Stimulated activated CD8-positive, alpha-beta memory T cell treated with anti-CD3 and anti-CD28 coated beads, Interleukin-7, amount 100 ng/mL, for 24 hours (primary cell): Measurements from ENCODE around the gene IL26.
"Not testable (repeated sequence)": the region's sequence is repeated elsewhere in the genome, so short reads cannot be mapped to it uniquely, and the experiment has no call there.

Experiments
- DNase-seq: peaks from one replicate; pipeline ENCODE4 v3.0.0-alpha.2; 2020; ENCODE audit warnings: low read depth

IL26 gene

DNA sequence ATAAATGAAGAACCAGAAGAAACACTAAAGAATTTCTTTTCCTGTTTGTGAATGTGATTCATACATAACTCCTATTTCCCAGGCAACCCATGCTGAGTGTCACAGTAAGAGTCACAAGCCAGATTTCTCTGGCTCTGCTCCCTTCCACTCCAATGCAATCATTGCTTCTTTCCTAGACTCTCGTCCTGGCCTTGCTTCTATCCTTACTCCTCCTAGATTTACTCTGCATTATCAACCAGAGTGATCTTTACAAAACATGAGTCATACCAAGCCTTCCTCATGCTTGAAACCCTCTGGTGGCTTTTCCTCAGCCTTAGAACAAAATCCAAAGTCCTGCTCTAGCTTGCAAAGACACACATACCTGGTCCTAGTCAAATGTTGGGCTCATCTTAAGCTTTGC, 14.5 kb upstream of the IL26 start:
- DNase-seq = no peak

DNA sequence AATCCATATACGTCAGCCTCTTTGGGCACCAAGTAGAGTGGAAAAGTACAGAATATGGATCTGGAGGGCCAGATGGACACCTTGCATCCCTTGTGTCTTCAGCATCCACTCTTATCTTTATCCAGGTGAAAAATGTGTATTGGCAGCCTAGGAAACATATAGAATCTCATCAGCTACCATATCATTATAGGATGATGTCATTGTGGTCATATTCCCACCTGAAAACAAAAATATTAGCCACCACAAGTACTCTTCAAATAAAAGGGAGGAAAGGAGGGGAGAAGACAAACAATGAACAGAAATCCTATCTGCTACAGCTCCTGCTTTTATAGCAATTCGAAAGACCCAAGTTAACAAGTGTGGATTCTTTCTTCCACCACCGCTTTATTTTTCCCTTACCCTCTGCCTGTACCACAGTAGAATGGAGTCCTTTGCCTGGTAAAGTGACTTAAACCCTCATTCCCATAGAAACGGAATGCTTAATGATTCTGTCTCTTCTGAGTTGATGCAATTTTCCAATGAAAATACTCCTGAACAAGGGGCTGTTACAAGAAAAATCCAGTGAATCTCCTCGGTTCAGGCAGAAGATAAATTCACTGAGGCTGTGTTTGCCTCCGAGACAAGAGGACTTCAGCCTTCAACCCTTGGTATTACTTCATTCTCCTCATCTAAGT, 13.8 kb upstream of the IL26 start:
- DNase-seq = no peak

DNA sequence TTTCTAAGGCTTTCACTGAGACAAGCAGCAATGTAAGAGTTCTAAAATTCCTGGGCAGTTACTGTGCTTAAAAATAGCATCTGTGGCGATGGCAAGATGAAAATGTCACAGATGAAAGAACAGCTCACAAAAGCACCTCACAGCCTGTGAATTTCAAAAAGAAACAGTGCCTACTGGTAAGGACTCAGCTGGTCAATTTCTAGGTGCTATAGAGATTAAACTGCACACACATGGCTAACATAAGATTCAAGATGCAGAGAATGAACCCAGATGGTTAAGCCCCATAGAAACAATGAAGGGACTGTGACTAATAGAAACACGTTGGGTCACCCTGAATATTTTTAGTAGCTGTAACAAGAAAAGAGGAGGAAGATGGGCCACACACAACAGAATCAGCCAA, 12.0 kb upstream of the IL26 start:
- DNase-seq = no peak

DNA sequence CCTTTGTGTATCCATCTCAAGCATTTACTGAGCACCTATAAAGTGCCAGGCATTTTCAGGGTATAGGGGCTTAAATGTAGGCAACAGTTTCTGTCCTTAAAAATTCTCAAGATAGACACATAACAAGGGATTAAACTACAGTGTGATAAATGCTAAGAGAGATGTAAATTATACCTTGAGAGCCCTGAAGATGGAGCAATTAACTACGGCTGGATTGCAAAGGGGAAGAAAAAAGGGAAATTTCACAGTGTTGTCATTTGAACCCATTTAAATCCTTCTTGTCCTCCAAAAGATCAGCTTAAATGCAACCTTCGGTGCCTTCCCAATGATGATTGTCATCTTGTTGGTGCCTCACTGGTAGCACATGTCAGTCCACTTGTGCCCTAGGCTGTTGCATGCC, 11.5 kb upstream of the IL26 start:
- DNase-seq = no peak

DNA sequence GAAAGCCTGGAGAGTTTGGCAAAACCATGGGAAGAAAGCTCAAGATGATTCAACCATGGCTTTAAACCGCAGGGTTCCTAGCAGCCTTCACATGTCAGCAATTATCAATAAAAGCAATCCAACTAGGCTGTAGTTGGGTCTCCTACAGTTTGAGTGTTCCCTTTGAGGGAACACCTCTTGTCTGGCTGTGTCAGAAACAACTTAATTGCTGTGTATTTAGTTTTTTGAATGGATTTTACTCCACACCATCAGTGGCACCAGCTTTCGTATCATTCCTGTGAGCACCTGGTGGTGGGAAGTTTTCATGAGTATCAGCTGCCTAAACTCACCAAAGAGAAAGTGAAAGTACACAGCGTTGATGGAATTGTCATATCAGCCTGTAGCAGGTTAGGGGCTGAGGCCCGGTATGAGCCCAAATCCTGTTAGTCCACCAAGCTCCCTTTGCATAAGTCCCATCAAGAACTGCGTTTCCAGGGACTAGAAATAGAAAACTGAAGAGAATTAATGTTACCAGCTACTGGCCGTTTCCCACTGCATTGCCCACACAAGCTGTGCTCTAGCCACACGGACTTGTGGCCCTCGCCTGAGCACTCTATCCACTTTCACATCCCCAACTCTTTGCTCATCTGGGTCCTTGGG, 10.9 kb upstream of the IL26 start:
- no peak for DNase-seq

DNA sequence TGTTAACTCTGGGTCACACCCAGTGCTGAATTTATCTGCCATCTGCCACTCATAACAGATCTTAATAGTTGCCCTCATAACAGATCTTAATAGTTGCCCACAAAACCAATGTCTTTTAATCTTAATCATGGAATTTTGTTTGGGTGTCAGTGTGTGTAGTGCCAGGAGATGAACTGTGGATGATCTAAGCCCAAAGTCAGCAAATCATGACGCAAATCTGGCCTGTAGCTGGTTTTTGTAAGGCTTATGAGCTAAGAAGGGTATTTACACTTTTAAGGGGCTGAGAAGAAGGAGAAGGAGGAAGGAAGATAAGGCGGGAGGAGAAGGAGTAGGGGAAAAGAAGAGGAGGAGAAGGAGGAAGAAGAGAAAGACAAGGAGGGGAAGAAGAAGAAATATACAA, 10.0 kb upstream of the IL26 start:
- DNase-seq = no peak

DNA sequence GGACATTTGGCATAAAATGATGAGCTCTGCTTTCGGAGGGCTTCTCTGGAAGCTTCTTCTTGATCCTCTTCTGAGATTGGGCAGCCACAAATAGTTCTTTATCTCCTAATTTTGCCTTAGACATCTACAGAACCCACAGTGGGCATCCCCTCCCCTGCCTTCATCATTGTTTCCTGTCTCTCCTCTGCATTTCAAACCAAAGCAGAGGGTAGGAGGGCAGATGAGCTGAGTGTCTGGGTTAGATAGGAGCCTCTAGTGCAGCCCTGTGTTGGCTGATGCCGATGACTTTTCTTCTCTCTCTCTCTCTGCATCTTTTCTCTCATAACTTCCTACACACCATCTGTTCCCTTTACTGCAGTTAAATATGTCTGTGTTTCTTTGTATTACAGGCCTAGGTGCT, 8.5 kb upstream of the IL26 start:
- no peak for DNase-seq

DNA sequence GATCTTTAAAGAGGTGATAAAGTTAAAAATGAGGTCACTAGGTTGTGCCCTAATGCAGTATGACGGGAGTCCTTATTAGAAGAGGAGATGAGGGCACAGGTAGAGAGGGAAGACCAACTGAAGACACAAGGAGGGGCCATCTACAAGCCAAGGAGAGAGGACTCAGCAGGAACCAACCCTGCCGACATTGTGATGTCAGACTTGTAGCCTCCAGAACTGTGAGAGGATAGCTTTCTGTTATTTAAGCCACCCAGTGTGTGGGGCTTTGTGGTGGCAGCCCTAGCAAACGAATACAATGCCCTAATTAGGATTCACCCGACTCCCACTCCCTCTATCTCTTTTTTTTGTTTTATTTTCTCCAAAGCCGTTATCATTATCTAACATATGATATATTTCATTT, 7.9 kb upstream of the IL26 start:
- no peak for DNase-seq

DNA sequence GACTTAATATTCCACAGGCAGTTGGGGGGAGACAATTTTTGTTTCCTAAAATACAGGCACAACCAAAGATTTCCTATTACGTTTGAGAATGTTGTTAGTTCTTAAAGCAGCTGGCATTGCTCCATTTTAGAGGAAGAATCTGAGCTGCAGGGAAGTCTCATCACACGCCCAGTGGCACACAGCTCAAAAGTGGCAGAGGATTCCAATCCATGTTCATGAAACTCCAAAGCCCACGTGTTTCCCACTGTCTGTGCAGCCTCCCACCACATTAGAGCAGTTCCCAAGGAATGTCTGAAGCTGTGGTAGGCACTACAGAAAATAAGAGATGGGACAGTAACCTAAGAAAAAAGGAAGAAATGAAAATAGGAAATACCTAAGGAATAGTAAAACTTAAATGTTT, 6.1 kb upstream of the IL26 start:
- DNase-seq = no peak

DNA sequence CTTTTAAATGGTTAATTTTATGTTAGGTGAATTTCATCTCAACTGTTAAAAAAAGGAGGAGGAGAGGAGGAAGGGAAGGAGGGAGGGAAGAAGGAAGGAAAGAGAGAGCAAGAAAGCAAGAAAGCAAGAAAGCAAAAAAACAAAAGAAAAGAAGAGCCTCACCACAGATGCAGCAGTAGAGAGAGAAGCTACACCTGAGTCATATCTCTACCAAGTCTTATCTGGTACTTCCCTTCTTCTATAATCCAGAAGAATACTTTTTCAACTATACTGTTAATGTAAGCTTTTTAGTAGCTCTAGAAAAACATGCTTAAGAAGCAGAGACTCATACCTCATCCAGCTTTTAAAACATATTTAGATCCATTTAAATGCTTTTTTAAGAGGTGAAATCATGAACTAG, 5.6 kb upstream of the IL26 start:
- no peak for DNase-seq

DNA sequence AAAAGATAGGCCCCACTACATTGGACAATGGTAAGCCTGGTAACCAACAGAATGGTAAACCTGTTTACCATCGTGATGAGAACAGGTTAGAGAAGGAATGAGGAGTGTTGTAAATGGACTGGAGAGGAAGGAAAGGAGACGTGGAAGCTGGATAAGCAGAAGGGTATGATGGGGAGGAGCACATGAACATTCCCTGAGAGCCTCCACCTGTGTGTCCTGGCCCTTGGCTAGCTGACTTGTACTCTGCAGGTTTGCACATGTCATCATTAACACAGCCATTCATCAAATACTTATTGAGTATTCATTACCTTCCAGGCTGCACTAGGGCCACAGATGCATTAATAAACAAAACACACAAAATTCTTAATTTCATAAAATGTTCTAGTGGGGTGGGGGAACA, 4.3 kb upstream of the IL26 start:
- DNase-seq = no peak

DNA sequence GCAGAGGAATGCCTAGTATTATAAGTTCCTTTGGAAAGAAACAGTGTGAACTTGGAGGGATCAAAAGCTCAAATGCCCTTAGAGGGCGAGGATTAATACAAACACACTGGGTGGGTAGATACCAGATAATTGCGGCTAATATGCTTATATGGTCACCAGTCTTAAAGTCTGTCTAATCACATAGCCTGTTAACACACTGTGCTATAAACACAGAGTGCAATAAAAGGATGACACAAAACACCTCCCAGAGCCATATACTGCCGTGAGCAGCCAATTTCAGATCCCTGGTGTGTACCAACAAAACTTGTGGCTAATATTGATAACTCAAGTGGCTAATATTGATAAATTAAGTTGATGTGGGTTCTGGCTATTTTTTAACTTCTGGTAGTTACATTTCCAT, 1.7 kb upstream of the IL26 start:
- DNase-seq = no peak

DNA sequence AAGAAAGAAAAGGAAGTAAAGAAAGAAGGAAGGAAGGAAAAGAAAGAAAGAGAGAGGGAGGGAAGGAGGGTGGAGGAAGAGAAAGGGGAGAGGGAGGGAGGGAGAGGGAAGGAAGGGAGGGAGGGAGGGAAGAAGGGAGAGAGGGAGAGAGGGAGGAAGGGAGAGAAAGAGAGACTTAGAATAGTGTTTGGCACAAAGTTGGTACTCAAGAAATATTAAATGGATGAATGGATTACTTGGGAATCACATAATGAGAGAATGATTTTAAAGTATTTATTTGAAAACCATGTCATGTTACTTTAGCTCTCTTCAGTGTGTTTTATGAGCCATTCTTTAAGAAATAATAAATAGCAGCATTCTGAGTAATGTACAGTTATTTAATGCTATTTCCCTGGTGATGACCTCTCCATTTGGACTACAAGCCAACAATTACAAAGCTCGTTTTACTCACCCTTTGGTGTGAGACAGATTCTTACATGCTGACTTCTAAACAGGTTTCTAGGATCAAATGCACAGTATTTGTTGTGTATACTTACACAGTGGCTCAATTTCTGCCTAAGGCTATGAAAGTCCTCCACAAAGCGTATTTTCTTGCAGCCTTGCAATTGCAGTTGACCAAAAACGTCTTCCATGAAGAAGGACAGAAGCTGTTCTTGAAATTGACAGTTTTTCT, 861 bp downstream of the IL26 start:
- no peak for DNase-seq

DNA sequence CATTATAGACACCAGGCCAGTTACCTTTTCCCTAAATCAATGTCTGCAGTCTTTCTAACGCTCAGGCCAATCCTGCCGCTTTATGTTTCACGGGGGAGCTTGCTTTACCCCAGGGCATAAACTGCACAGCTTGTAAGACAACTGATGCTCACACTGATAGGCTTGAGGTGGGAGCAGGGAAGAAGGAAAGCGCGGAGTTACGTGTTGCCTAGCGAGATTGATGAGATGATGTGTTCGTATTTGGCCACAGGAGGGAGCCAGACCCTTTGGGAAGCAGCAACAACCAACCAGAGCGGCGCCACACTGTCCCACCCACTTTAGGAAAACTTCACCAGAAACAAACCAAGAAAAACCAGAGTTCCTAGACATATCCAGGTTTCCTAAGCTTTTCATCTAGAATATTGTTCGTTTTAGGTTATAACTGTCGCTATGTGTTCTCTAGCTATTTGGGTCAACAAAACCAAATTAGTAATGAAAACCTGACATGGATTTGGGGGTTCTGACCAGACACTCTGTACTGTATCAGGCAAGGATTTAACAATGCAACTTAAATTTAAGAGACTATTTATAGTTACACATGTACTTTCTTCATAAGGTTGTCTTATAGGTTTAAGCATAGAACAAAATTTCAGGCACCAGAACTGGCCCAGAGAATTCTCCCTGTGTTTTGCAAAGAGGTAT, 2.4 kb downstream of the IL26 start:
- peak; percentile 35 for DNase-seq

DNA sequence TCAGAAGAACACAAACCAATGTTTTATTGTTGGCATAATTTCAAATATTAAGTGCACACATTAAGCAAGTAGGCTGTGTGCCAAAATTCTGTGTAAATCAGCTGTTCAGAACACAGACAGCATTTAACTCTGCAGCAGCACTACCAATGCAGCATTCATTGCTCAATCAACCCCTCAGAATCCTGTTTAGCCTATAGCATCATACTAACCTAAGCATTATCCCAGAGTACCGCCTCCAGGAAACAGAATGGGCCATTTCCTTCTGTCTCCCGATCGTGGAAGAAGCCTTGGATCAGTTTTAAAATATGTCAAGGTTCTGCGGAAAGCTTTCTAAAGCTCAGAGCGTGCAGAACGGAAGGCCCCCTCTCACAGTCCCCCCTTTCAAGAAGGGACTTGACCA, 3.3 kb downstream of the IL26 start:
- no peak for DNase-seq

DNA sequence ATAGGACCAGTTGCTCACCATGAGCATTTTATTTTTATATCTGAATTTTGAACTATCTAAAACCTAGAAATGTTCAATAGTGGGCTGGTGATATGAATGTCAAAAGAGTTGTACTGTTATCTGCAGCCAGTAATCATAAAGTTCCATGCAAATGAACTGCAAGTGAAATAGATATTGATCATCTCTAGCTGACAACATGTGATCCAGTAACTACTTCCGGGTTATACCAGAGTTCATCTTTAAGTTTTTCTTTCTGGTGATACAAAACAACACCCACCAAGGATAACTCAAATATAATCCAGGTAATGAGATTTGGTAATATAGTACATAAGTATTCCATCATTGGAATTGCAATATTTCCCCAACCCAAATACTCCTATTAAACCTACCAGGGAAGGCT, 4.1 kb downstream of the IL26 start:
- no peak for DNase-seq

DNA sequence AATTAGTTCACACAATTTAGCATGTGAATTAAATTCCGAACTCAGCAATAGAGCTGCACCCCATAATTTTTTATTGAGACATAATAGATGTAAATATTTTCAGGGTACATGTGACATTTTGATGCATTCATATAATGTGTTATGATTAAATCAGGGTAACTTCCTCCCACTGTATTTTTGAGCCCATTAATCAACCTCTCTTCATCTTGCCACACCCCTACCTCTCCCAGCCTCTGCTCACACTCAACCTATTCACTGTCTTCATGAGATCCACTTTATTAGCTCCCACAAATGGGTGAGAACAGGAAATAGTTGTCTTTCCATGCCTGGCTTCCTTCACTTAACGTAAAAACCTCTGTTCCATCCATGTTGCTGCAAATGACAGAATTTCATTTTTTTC, 14.7 kb downstream of the IL26 start:
- DNase-seq = no peak

DNA sequence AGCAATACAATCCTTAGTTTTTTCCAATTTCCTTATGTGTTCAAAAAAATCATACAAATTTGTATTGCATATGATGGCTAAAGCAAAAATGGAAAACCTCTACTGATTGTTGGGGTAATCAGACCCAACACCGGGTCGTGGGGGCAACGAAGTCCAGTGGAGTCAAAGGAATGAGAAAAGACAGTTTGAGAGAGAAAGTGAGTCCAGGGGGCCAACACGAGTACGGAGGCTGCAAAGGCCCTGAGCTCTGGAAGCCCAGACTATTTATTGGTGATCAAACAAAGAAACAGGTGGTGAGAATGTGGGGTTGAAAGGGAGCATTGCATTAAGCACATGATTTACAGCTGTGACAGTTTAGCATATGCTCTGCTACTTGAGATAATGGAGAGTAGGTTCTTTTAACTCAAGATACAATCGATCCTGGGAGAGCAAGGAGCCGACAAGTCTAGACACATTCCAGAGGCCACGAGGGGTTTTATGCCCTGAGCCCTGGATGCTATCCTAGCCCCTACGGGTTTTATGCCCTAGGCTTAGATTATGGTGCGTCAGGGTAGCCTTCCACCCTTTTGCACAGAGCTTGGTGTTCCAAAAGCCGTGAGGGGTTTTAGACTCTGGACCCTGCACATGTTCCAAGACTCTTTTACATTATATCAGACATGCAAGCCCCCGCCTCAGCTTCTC, 16.4 kb downstream of the IL26 start:
- DNase-seq = not testable (repeated sequence)

DNA sequence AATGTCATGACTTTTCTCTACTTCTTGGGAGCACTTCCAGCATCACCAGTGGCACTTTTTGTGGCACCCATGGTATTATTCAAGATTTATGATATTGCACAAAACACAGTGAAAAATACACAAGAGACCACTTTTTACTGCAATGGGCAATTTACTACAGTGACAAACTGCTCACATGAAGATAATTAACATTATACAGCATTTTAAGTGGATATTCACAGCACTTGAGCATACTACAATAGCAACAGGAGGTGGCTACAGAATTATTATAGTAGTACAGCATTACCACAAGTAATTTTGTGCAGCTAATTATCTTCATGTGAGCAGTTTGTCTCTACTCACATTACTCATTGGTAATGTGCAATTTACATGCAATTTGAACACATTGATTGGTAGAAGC, 18.3 kb downstream of the IL26 start:
- DNase-seq = no peak

DNA sequence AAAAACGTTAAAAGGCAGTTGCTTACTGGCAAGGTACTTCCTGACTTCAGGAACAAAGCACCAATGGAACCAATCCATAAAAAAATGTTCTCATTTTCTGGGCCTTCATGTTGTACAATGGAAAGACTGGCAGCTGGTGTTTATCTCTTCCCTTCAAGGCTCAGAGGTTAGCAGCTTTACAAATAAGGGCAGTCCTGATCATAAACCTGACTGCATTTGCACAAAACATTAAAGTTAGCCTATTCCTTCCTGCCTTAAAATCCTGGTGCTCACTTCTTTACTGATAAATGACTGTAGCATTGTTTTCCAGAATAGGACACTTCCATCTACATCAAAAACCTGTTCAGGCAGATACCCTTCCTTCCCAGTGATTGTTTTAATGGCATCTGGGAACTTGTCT, 19.2 kb downstream of the IL26 start:
- DNase-seq = no peak

DNA sequence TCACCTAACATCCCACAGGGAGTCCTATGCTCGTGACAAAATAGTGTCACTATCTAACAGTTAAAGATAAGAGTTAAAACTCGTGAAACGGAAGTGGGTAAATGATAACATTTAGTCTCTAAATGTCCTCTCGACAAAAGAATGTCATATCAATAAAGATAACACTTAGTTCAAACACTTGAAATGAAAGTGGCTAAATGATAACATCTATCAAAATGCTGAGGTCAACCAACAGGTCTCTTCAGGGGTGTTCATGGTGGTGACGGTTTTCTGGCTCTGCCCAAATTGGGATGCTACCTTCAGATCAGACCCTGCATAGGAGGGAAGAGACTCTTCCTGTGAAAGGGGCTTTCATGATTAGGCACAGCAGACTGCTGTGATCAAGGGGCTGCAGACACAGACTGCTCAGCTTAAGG, 22.1 kb downstream of the IL26 start:
- DNase-seq = no peak

DNA sequence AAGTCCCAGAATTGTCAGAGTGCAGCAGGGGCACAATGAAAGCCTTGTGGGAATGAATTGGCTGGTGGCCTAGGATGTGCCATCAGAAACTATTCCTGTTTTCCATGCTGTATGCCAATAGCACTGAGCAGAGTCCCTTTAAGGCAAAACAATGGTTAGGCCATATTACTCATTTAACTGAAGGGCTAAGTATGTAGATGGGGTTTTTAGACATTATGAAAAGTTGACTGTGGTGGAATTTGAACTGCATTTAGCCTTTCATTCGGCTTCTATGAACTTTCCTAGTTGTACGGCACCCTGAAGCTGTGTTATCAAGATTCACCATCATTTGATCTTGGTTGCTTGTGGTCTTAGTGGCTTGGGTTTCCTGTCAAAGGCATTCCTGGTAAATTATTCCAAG, 24.8 kb downstream of the IL26 start:
- DNase-seq = no peak

DNA sequence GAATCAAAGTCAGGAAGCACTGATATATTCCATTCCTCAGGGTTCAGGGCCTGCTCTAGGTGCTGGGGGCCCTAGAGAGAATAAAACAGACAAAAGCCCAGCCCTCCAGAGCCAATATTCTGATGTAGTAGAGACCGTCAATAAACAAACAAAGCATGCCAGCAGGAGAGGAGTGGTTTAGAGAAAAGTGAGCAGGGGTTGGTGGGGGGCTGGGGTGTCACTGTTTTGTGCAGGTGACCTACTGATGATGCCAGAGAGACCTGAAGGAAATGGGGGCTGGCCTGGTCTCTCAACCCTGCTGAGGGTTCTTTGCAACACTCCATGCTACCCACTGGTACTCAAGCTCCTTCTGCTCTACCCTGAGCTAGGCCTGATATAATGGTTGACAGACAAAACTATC, 26.5 kb downstream of the IL26 start:
- no peak for DNase-seq
